ENCODE data around the gene EXOC4. TPM values are rescaled to one million over a fixed set of nuclear protein-coding genes. Genes with fewer than 3 reads are reported as not detected.
A peak's percentile ranks its signal among the peaks of the same experiment; 100 is the strongest.

EXOC4 gene
- total and polyA plus RNA-seq, 2 donors (not counting 1 experiment from before 2014, with no cell fraction given): 79.6 to 158 TPM

DNA sequence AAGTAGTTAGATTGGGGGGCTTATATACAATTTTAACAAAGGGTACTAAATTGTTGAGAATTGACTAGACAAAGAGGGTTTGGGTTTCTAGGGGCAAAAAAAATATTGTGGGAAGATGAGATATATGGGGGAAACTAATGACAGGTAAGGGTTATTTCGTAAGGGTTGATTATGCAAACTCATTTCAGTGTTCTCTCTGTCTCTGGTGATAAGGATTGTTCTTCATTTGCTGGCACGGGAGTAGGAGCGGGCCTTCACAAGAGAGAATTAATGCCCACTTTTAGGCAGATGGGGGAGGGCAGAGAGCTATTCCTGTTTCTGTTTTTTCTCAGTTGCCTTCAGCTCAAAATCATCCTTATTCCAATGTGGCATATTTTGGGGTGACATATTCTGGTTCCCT lies 258.4 kb downstream of the EXOC4 start:
- Histone ChIP-seq H3K4me1 (ENCODE audit: control insufficient read depth, extremely low read depth, insufficient read depth, low read length) (peaks cover 3% of the 10 kb centered on the region), H2AFZ (ENCODE audit: low read length) (no peak overlapping the region), H3K4me3 (replicated peaks in 1 of 4; ENCODE audit: control extremely low read depth in 1 of 4, insufficient read depth in 1 of 4, low read depth in 3 of 4, low read length in 4 of 4) (no peak overlapping the region), H4K20me1 (ENCODE audit: control insufficient read depth, extremely low read depth, insufficient read depth, low read length) (no peaks in the 10 kb centered on the region), H3K9ac (ENCODE audit: insufficient read depth, low read length) (no peak overlapping the region), H3K27me3 (ENCODE audit: control insufficient read depth, insufficient read depth, low read length) (no peaks in the 10 kb centered on the region), H3K36me3 (ENCODE audit: control insufficient read depth, insufficient read depth, low read length) (no peaks in the 10 kb centered on the region), H3K9me3 (ENCODE audit: control insufficient read depth, insufficient read depth, low read depth, low read length) (no peaks in the 10 kb centered on the region), H3K4me2 (ENCODE audit: extremely low read depth, insufficient read depth, low read length) (no peak overlapping the region), H3K79me2 (ENCODE audit: control insufficient read depth, insufficient read depth, low read length) (no peaks in the 10 kb centered on the region), H3K27ac (ENCODE audit: insufficient read depth, low read length) (no peak overlapping the region)
- no peak for TF ChIP-seq EZH2 (IDR thresholded peaks at IDR 0.05; ENCODE audit: low read length, missing control alignments)
- TF ChIP-seq, protein P1, sequence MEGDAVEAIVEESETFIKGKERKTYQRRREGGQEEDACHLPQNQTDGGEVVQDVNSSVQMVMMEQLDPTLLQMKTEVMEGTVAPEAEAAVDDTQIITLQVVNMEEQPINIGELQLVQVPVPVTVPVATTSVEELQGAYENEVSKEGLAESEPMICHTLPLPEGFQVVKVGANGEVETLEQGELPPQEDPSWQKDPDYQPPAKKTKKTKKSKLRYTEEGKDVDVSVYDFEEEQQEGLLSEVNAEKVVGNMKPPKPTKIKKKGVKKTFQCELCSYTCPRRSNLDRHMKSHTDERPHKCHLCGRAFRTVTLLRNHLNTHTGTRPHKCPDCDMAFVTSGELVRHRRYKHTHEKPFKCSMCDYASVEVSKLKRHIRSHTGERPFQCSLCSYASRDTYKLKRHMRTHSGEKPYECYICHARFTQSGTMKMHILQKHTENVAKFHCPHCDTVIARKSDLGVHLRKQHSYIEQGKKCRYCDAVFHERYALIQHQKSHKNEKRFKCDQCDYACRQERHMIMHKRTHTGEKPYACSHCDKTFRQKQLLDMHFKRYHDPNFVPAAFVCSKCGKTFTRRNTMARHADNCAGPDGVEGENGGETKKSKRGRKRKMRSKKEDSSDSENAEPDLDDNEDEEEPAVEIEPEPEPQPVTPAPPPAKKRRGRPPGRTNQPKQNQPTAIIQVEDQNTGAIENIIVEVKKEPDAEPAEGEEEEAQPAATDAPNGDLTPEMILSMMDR (conservative IDR thresholded peaks at IDR 0.05 in 1 of 2, IDR thresholded peaks at IDR 0.05 in 1 of 2; ENCODE audit: low read depth in 1 of 2, low read length in 2 of 2): no peak
- no peak for DNase-seq (ENCODE audit: low read depth in 2 of 2)

DNA sequence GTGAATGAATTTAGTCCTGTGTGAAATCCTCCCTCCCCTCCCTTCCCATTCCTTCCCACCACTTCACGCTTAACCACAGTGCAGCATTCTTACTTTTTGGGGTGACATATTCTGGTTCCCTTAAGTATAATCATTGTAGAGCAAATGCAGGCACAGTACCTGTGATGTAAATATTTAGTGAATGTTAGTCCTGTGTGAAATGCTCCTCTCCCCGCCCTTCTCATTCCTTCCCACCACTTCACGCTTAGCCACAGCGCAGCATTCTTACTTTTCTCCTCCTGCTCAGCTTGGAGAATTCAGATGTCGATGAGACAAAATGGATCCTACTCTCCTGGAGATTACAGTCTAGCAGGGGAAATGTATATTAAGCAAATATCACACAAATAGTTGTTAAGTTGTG lies 258.8 kb downstream of the EXOC4 start:
- H3K4me3 ChIP-seq (replicated peaks in 1 of 4; ENCODE audit: control extremely low read depth in 1 of 4, insufficient read depth in 1 of 4, low read depth in 3 of 4, low read length in 4 of 4): no peak overlapping the region
- TF ChIP-seq, protein P1 (conservative IDR thresholded peaks at IDR 0.05 in 1 of 2, IDR thresholded peaks at IDR 0.05 in 1 of 2; ENCODE audit: low read depth in 1 of 2, low read length in 2 of 2): no peak
- no peak for TF ChIP-seq EZH2 (IDR thresholded peaks at IDR 0.05; ENCODE audit: low read length, missing control alignments)
- no peak for DNase-seq (ENCODE audit: low read depth in 2 of 2)
- H3K4me2 ChIP-seq (ENCODE audit: extremely low read depth, insufficient read depth, low read length): no peak overlapping the region
- no peaks in the 10 kb centered on the region for H3K27me3 ChIP-seq (ENCODE audit: control insufficient read depth, insufficient read depth, low read length)
- H3K27ac ChIP-seq (ENCODE audit: insufficient read depth, low read length): no peak overlapping the region
- H3K4me1 ChIP-seq (ENCODE audit: control insufficient read depth, extremely low read depth, insufficient read depth, low read length): peaks cover 3% of the 10 kb centered on the region
- H3K9ac ChIP-seq (ENCODE audit: insufficient read depth, low read length): no peak overlapping the region
- no peak overlapping the region for H2AFZ ChIP-seq (ENCODE audit: low read length)
- H4K20me1 ChIP-seq (ENCODE audit: control insufficient read depth, extremely low read depth, insufficient read depth, low read length): no peaks in the 10 kb centered on the region
- no peaks in the 10 kb centered on the region for H3K36me3 ChIP-seq (ENCODE audit: control insufficient read depth, insufficient read depth, low read length)
- no peaks in the 10 kb centered on the region for H3K79me2 ChIP-seq (ENCODE audit: control insufficient read depth, insufficient read depth, low read length)
- no peaks in the 10 kb centered on the region for H3K9me3 ChIP-seq (ENCODE audit: control insufficient read depth, insufficient read depth, low read depth, low read length)

DNA sequence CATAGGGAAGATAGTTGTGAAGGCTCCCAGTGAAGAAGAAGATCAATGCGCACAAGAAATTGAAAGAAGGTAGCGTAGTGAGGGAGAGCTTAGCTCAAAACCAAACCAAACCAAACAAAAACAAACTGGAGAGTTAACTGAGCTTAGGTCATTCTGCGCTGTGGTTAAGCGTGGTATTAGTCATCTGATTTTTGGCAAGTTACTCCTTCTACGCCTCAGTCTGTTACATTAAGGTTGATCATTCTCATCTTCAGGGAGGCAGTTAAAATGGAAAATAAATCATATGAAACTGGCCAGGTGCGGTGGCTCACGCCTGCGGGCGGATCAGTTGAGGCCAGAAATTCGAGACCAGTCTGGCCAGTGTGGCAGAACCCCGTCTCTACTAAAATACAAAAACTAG lies 259.7 kb downstream of the EXOC4 start:
- Histone ChIP-seq H3K9ac (ENCODE audit: insufficient read depth, low read length) (no peak overlapping the region), H3K4me3 (replicated peaks in 1 of 4; ENCODE audit: control extremely low read depth in 1 of 4, insufficient read depth in 1 of 4, low read depth in 3 of 4, low read length in 4 of 4) (peak overlapping the region in 1 of 4 experiments; percentile 33), H3K36me3 (ENCODE audit: control insufficient read depth, insufficient read depth, low read length) (no peaks in the 10 kb centered on the region), H2AFZ (ENCODE audit: low read length) (no peak overlapping the region), H3K27ac (ENCODE audit: insufficient read depth, low read length) (no peak overlapping the region), H4K20me1 (ENCODE audit: control insufficient read depth, extremely low read depth, insufficient read depth, low read length) (no peaks in the 10 kb centered on the region), H3K9me3 (ENCODE audit: control insufficient read depth, insufficient read depth, low read depth, low read length) (no peaks in the 10 kb centered on the region), H3K4me1 (ENCODE audit: control insufficient read depth, extremely low read depth, insufficient read depth, low read length) (peaks cover 3% of the 10 kb centered on the region), H3K4me2 (ENCODE audit: extremely low read depth, insufficient read depth, low read length) (no peak overlapping the region), H3K79me2 (ENCODE audit: control insufficient read depth, insufficient read depth, low read length) (no peaks in the 10 kb centered on the region), H3K27me3 (ENCODE audit: control insufficient read depth, insufficient read depth, low read length) (no peaks in the 10 kb centered on the region)
- TF ChIP-seq, protein P1 (conservative IDR thresholded peaks at IDR 0.05 in 1 of 2, IDR thresholded peaks at IDR 0.05 in 1 of 2; ENCODE audit: low read depth in 1 of 2, low read length in 2 of 2): no peak
- no peak for TF ChIP-seq EZH2 (IDR thresholded peaks at IDR 0.05; ENCODE audit: low read length, missing control alignments)
- peak; percentile 94 to 98 for DNase-seq (ENCODE audit: low read depth in 2 of 2)

Data from fibroblast of lung (primary cell).